Gastrocnemius medialis (tissue), 4 donors: ENCODE measurements around the gene RAB40C.

Experiments used
- CTCF ChIP-seq, 5 experiments: fragments of 450-650 bp in 3 of 5; fragments of 200-600 bp in 2 of 5; sonication (generic) in 2 of 5; IDR thresholded peaks in 4 of 5; conservative IDR thresholded peaks in 1 of 5; 1 replicate in 4 of 5; 2 replicates in 1 of 5; pipeline ENCODE4 v1.5.1; 2016 to 2019; ENCODE audit warnings: antibody characterized with exemption in 5 of 5, mild to moderate bottlenecking in 3 of 5, moderate library complexity in 3 of 5
- POLR2A ChIP-seq, 2 donors: fragments of 450-650 bp; IDR thresholded peaks; one replicate each; pipeline ENCODE4 v1.6.1; 2017; ENCODE audit warnings: antibody characterized with exemption in 2 of 2, mild to moderate bottlenecking in 2 of 2, moderate library complexity in 2 of 2

- TF ChIP-seq POLR2A (IDR thresholded peaks at IDR 0.05) = no peak
- no peak for TF ChIP-seq CTCF (IDR thresholded peaks at IDR 0.05 in 4 of 5, conservative IDR thresholded peaks at IDR 0.05 in 1 of 5)
Measured at GRCh38 chr16:621526-622105, 31.8 kb downstream of the RAB40C start.
